GOT3 (cell line): ENCODE data around the gene LHX1.

ENCODE experiments used
- DNase-seq: peaks from one replicate; lab custom pipeline; 2025; ENCODE audit warnings: mixed read lengths; lab: John Stamatoyannopoulos, UW

The LHX1 gene

DNA sequence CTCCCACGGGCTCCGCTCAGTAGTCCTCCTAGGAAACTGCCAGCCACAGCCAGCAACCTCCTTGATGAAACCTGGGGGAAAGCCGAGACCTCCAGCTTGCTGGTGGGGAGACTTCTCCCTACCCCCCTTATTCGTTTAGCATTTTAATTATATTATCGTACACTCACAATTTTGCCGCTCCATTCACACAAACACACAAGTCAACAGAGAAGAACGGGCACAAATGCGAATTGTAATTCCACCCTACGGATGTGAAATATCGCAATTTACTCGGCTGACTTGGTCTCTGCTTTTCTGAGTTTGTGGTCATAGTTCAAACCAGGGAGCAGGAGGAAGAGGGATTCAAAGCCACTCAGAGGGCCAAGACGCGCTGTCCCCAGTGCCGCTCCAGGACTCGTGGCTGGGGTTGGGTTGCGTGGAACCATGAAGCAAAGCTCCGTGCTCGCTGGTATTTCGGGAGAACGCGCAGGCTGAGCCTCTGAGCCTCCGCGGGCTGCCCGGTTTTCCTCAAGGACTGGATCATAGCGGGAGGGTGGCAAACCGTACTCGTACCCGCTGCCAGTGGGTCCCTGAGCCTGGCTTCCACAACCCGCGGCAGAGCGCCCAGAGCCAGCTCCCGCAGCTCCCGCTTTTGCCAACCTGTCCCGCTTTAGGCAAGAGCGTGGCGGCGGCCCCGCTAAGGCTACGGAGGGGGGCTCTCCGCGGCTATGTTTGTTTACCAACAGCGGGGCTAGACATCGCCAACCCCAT lies 2.0 kb downstream of the LHX1 start:
- no peak for DNase-seq

GRCh38 chr17:36939802-36940312 lies 2.6 kb downstream of the LHX1 start:
- no peak for DNase-seq

- DNase-seq: no peak
Measured at GRCh38 chr17:36940313-36941264, 3.3 kb downstream of the LHX1 start.

DNA sequence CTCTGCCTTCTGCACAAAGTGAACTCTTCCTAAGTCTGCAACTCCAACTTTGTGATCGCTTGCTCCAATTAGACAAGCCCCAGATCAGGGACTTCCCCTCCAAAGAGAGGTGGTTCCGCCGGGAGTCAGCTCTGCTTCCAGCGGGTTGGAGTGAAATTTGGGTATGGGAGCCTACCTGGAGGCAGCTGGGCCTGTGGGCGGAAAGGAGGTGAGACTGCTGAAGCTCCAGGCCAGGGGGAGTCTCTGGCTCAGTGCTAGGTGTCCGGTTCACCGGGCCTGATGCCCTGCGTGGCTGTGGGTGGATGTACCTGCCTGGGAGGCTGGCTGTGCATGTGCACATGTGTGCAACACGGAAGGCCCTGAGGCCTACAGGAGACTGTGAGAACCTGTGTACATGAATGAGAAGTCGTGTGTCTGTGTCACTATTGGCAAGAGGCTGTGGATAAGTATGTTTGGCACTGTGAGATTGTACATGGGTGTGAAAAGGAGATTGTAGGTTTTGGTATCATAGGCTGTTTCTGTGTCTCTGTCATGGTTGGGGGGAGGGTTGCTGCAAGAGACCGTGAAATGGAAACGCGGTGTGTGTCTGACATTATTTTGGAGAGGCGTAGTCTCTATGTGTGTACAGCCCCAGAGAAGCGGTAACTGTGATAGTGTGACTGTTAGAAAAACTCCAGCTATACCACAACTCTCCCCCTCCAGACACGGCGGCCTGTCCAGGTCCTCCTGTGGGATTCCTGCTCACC lies 4.2 kb downstream of the LHX1 start:
- DNase-seq: no peak

DNA sequence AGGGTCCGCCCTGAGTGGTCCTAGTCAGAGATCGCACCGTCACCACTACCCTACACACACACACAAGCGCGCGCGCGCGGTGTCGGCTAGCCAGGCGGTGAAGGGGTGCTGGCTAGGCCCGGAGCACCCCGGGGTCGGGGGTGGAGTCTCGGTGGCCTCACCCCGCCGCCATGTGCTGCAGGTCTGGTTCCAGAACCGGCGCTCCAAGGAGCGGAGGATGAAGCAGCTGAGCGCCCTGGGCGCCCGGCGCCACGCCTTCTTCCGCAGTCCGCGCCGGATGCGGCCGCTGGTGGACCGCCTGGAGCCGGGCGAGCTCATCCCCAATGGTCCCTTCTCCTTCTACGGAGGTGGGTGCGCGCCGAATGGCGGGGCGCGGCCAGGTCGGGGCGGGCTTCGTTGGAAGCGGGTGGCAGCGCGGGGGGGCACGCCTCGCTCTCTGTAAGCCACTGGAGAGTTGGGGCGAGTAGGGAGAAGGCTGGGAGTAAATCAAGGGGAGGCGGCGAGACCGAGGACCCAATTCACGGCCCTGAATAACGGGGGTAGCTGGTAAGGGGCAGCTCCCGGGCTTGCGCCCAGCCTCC lies 4.8 kb downstream of the LHX1 start:
- DNase-seq: no peak

DNA sequence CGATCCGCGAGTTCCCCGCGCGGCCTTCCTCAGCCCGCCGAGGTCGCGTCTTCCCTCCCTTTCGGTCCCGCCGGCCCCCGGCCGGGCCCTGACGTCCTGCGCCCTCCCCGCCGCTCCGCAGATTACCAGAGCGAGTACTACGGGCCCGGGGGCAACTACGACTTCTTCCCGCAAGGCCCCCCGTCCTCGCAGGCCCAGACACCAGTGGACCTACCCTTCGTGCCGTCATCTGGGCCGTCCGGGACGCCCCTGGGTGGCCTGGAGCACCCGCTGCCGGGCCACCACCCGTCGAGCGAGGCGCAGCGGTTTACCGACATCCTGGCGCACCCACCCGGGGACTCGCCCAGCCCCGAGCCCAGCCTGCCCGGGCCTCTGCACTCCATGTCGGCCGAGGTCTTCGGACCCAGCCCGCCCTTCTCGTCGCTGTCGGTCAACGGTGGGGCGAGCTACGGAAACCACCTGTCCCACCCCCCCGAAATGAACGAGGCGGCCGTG lies 5.4 kb downstream of the LHX1 start:
- DNase-seq: no peak

DNA sequence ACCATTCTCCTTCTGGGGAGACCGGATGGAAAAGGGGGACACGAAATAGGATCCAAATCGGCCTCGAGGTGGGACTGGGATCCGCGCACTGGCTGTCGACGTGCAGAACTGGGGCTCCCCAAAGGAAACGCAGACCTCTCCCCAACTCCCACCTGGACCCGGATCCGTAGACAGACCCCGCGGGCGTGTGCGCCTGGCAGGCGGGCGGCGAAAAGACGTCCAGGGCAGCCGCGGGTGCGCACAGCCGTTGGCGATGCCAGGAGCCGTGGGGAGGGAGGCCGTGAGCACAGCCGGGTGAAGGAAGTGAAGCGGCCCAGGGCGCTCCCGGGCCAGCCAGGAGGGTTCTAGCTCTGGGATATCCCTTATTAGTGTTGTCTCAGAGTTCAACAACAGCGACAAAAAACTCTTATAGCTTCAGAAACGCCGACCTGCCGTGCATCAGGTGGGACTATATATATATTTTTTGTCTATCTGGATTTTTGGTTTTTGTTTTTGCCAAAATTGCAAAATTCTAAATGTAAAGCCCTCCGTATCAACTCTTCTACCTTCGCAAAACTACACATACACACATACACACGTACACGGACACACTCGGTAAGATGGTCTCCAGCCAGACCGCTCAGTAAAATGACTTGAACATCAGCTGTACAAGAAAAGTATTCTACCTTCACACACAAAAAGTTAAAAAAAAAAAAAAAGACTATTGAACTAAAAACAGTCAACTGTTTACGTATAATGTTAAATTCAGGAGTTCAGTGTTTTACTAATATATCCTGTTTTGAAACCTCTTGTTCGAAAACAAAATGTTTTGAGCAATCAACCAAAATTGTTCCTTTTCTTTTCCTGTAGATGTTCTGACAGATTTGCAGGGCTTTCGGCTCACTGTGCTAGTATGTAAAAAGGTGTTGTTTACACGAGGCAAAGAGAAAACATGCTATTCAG lies 6.2 kb downstream of the LHX1 start:
- no peak for DNase-seq

DNA sequence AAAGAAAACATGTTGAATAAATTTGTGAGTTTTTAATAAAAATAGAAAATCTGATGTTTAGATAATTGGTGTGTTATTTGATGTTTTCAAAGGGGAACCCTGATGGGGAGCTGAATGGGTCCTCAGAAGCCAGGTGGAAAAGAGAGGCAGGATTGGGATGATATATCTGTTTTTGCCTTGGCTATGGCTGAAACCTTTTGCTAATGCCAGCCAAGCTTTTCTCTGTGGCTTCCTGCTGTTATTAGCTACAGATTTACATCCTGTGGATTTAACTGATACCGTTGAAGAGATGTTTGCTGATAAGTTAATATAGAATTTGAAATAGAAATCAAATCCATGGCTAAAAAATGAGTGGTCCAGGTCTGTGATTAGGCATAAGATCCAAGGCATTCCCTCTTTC lies 7.3 kb downstream of the LHX1 start:
- no peak for DNase-seq

GRCh38 chr17:36945140-36945539 lies 7.9 kb downstream of the LHX1 start:
- no peak for DNase-seq

- DNase-seq: no peak
Measured at GRCh38 chr17:36945959-36946725, 8.9 kb downstream of the LHX1 start.

DNA sequence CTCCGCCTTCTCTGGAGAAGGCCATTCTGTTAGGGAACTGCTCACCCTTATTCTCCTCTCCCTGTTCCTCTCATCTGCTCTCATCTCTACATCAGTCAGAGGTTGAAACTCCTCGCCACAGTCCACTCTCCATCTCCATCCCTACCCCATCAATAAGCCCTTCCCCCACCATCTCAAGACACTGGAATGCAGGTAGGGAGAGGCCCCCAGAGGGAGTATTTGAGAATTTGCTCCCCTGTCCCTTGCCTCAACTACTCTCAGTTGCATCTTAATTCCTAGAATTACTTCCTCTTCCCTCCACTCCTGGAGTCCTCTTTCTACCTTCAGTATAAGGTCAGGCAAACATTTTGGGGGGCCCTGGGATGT lies 9.4 kb downstream of the LHX1 start:
- DNase-seq: no peak

DNA sequence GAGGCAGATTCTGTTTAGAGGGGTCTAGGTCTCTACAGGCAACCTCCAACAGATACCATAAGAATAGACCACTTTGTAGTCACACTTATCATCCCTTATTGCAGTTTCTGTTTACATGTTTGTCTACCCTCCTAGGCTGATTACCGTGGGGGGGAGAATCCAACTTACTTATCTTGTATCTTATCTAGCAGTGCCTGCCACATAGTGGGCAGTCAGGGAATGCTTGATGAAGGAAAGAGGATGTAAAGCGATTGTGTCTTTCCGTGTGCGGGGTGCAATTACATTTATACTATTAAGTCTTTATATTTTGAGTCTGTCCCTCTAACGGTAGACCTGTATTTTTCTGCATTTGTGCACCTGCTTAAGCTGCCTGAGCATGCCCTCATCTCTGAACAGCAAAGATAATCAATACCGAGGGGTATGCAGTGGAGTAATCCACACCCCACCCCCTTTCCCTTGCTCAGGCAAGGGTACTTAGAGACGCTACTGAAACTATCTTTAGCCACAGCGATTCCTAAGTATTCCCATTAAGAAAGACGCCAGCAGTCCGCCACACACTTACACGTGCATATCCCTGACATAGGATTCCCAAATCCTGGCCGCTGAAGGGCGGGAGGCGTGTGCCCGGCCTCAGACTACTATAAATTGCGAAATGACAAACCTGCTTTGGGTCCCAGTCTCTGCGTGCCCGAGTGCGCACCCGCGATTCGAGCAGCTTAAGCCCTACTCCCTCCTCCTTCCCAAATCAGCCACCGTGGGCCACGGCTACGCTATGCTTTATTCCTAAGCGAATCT lies 10.8 kb downstream of the LHX1 start:
- no peak for DNase-seq

DNA sequence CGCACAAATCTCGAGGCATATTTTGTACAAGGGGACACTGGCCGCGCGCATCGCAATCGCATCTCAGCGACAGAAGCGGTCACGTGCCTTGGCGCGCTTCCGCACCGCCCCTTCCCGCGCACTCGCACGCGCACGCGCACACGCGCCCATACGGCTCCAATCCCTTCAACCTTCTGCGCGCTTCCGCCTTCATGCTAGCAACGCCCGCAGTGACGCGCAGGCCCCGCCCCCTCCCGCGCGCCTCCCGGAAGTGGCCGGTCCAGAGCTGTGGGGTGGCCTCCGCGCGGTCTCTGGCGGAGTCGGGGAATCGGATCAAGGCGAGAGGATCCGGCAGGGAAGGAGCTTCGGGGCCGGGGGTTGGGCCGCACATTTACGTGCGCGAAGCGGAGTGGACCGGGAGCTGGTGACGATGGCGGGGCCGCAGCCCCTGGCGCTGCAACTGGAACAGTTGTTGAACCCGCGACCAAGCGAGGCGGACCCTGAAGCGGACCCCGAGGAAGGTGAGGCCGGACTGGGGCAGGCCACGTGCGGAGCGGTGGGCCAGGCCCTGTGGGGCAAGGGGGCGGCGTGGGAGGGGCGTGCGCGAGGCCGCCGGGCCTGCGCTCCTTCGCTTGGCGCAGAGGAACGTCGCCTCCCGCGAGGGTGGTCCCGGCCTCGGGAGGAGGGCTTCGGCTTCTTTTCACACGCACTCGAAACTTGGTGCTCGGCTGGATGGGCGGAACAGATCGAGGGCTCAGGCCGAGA lies 11.6 kb downstream of the LHX1 start, which contains the start of gene AATF:
Gene AATF (plus strand): TSS at position 238 of the 744 bp plus-strand sequence. CDS start 172 bp downstream, at position 410.
- DNase-seq: peak; percentile 87

DNA sequence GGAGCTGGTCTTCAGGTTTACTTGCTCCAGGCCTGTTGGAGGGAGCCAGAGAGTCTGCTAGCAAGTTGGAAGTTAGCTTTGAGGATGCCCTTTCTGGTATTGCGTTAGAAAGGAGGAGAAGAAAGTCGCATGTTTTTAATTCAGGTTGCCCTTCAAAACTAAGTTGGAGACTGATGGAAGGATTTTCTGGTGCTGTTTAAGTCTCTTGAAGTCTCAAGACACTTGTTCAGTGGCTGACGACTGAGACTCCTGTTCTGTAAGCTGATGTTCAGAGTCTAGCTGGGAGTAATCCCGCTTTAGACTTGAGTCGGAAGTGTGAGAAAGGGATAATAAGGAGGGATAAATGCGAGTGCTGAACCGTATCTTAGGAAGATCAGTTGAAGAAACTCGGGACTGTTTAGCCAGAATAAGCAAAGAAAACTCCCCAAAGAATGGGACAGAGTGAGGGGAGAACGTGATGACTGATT lies 12.2 kb downstream of the LHX1 start:
- no peak for DNase-seq

GRCh38 chr17:36950027-36950426 lies 12.8 kb downstream of the LHX1 start:
- no peak for DNase-seq

DNA sequence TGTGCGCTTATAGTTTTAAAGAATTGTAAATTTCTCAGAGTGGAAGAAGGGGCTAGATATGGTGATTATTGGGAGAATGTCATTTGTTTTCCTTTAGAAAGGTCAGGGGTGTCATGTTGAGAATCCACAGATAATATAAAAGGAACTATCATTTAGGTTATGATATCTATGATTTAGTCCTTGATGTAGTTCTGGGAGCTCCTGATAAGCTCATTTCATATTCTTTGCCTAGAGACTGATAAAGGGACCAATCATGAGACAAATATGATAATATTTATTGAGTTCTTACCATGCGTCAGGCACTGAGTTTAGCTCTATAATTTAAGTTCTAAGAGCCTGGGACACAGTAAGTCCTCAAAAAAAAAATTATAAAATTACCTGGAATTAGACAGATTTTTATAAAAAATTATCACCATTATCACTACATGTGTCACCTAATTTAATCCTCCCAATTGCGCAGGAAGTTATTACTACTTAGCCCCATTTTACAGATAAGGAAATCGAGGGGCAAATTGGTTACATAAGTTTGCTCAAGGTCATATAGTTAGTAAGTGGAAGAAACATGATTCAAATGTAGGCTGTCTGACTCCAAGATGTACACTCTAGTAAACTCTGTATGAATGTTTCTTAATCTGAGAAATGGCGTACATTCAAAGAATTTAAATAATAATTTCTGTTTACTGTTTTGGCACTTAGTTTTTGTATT lies 14.0 kb downstream of the LHX1 start:
- DNase-seq: no peak

DNA sequence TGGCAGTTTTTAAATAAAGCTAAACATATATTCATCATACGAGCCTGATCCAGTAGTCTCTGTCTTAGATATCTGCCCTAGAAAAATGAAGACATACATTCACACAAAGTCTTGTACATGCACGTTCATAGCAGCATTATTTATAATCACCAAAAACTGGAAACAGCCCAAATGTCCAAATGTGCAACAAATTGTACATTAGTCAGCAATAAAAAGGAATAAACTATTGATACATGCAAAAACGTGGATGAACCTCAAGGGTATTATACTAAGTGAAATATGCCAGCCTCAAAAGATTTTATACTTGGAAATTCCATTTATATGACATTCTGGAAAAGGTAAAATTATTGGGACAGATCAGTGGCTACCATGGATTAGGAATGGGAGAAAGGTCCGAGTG lies 34.2 kb downstream of the LHX1 start:
- DNase-seq: no peak
